Thoracic aorta (tissue), 2 donors: Measurements from ENCODE around the gene DYNLT2B. TPM values are rescaled to one million over a fixed set of nuclear protein-coding genes. Genes with fewer than 3 reads are reported as not detected.
"Not testable (repeated sequence)": the region's sequence is repeated elsewhere in the genome, so short reads cannot be mapped to it uniquely, and the experiment has no call there.

Source experiments
- ATAC-seq: fragments of 150-250 bp; one replicate; pipeline ENCODE4 v1.8.0; 2017; ENCODE audit warnings: low read depth; ENCODE audit not compliant: insufficient number of reproducible peaks, low FRiP score
- DNase-seq: peaks from one replicate; pipeline ENCODE4 v3.0.0-alpha.2; 2020; ENCODE audit warnings: low spot score
- H3K27ac ChIP-seq, 2 donors: fragments of 200-600 bp; sonication (generic); 1 replicate in 1 of 2; 2 replicates in 1 of 2; pipeline ENCODE4 v1.5.1; 2016; ENCODE audit warnings: mild to moderate bottlenecking in 2 of 2, moderate library complexity in 2 of 2
- H3K27me3 ChIP-seq: fragments of 200-600 bp; sonication (generic); replicated peaks from 2 replicates; pipeline ENCODE4 v1.6.0; 2016; ENCODE audit warnings: mild to moderate bottlenecking; ENCODE audit not compliant: insufficient read depth
- H3K36me3 ChIP-seq: fragments of 200-600 bp; sonication (generic); one replicate; pipeline ENCODE4 v1.5.1; 2016
- H3K4me1 ChIP-seq, 2 donors: fragments of 200-600 bp; sonication (generic); 1 replicate in 1 of 2; 2 replicates in 1 of 2; pipeline versions ENCODE4 v1.5.1 to v1.6.0; 2016; ENCODE audit warnings: low read depth in 2 of 2, mild to moderate bottlenecking in 1 of 2; ENCODE audit not compliant: control insufficient read depth in 1 of 2
- H3K4me3 ChIP-seq: fragments of 200-600 bp; sonication (generic); 2 replicates; pipeline ENCODE4 v1.5.1; 2016; ENCODE audit warnings: mild to moderate bottlenecking
- H3K9me3 ChIP-seq: fragments of 200-600 bp; sonication (generic); 2 replicates; pipeline ENCODE4 v1.5.1; 2016
- CTCF ChIP-seq: fragments of 200-600 bp; sonication (generic); IDR thresholded peaks from one replicate; pipeline ENCODE4 v1.5.1; 2019; ENCODE audit warnings: antibody characterized with exemption
- total RNA-seq, 2 donors: library from RNA; depleted of rRNA; stranded (reverse); fragments of >200 nt; gene quantifications; one replicate each; pipeline versions ENCODE4 v1.1.0 to v1.2.3, GENCODE V29; 2016

DYNLT2B gene
- 1 to 10 TPM in 1 of 2 donors, not detected in 1; 4.0 TPM for total RNA-seq

DNA sequence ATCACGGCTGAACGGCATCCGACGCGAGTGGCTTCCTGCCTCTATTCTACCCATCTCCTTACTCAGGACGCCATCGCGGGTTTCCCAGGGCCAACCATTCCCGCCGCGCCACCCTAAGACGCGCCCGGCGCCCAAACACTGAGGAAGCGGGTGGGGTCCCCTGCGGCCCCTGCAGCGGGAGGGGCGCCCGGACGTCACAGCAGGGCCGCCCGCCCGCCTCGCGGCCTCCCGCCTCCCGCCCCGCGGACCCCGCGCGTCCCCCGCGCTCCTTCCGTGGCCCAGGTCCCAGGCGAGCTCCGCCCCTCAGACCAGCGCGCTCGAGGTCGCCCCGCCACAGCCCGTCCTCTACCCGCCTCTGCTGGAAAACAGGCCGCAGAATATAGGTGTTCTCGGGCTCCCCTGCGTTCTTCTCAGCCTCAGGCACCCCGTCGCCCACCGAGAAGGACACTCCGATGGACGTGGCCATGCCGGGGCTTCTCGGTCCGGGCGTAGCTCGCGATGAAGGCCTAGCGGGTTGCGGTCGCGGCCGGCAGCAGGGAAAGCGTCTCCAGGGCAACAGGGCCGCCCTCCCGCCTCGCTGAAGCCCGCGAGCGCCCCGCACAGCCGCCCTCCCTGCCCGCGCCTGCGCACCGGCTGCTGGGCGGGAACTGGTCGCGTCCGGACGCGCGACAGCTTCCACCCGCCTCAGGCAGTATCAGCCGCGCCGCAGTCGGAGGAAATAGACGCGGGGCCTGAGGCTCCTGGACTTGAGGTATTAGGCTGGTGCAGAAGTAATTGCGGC, at the start of gene DYNLT2B:
Gene DYNLT2B (minus strand): TSS at position 554 of the 781 bp plus-strand sequence. CDS start 88 bp downstream, at position 466.
- ATAC-seq (peak; percentile 67), DNase-seq (peak; percentile 19)
- Histone ChIP-seq H3K4me1 (no peaks in the 10 kb centered on the region), H3K9me3 (no peaks in the 10 kb centered on the region), H3K27me3 (no peaks in the 10 kb centered on the region), H3K4me3 (peak within 1 kb of the TSS; percentile 91), H3K36me3 (no peaks in the 10 kb centered on the region), H3K27ac (peak within 1 kb of the TSS; percentile 79 to 85)
- no peak for TF ChIP-seq CTCF

DNA sequence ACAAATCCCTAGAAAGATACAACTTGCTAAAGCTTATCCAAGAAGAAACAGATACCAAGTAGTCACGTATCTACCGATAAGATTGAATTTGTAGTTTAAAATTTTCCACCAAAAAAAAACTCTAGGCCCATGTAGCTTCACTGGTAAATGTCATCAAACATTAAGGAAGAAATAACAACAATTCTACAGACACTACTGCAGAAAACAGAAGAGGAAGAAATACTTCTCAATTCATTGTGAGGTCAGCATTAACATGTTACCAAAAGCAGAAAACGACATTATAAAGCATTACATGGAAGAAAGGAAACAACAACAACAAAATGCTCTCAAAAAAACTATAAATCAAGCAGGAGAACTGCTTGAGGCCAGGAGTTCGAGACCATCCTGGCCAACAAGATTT, 47.7 kb upstream of the DYNLT2B start:
- no peaks in the 10 kb centered on the region for H3K4me1 ChIP-seq
- no peaks in the 10 kb centered on the region for H3K9me3 ChIP-seq
- no peak overlapping the region for H3K4me3 ChIP-seq
- no peak overlapping the region for H3K27ac ChIP-seq
- H3K27me3 ChIP-seq: no peaks in the 10 kb centered on the region
- no peak for TF ChIP-seq CTCF
- DNase-seq: no peak
- ATAC-seq: no peak
- H3K36me3 ChIP-seq: peaks cover 15% of the 10 kb centered on the region

GRCh38 chr3:196360586-196360985, 42.5 kb upstream of the DYNLT2B start:
- Histone ChIP-seq H3K4me3 (no peak overlapping the region), H3K9me3 (no peaks in the 10 kb centered on the region), H3K27ac (no peak overlapping the region), H3K36me3 (peaks cover 36% of the 10 kb centered on the region), H3K4me1 (no peaks in the 10 kb centered on the region), H3K27me3 (no peaks in the 10 kb centered on the region)
- DNase-seq (no peak), ATAC-seq (no peak)
- TF ChIP-seq CTCF: no peak

DNA sequence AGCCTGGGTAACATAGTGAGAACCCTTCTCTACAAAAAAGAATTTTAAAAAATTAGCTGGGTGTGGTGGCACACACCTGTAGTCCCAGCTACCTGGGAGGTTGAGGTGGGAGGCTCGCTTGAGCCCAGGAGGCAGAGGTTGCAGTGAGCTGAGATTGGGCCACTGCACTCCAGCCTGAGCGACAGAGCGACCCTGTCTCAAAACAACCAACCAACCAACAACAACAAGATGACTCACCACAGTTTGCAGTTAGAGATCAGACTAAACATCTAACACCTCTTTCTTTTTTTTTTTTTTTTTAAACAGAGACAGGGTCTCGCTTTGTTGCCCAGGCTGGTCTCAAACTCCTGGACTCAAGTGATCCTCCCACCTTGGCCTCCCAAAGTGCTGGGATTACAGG, 40.5 kb upstream of the DYNLT2B start:
- DNase-seq, H3K27me3 ChIP-seq, H3K4me1 ChIP-seq, H3K27ac ChIP-seq, ATAC-seq, H3K9me3 ChIP-seq, H3K4me3 ChIP-seq: not testable (repeated sequence)
- H3K36me3 ChIP-seq: peaks cover 46% of the 10 kb centered on the region

DNA sequence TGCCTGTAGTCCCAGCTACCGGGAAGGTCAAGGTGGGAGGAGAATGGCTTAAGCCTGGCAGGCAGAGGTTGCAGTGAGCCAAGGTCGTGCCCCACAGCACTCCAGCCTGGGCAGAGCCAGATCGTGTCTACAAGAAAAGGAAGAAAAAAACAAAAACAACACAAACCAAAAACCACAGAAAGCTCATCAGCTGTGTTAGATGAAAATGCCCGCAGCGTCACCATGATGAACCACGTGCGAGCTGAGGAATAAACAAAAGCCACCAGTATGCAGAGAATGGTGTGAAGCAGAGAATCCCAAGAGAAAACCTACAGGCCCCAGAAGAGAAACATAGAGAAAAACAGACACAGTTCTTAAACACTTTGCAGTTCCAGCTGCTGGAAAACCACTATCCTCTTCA, 39.9 kb upstream of the DYNLT2B start:
- ATAC-seq (no peak), DNase-seq (no peak)
- TF ChIP-seq CTCF: no peak
- H3K4me1 ChIP-seq: no peaks in the 10 kb centered on the region
- no peak overlapping the region for H3K27ac ChIP-seq
- H3K36me3 ChIP-seq: peaks cover 48% of the 10 kb centered on the region
- H3K27me3 ChIP-seq: no peaks in the 10 kb centered on the region
- no peaks in the 10 kb centered on the region for H3K9me3 ChIP-seq
- no peak overlapping the region for H3K4me3 ChIP-seq
